GM18867 (cell line): ENCODE data around the gene SUN1.
A peak's percentile ranks its signal among the peaks of the same experiment; 100 is the strongest.
"Not testable (repeated sequence)": the region's sequence is repeated elsewhere in the genome, so short reads cannot be mapped to it uniquely, and the experiment has no call there.

ENCODE experiments used
- ATAC-seq: cut with Tn5 transposase; IDR thresholded peaks from one replicate; pipeline ENCODE4 v1.9.1; 2021; ENCODE audit warnings: mild to moderate bottlenecking, moderate library complexity; ENCODE audit not compliant: unreplicated experiment

The SUN1 gene

GRCh38 chr7:917255-918117 is 85.2 kb downstream of the SUN1 start:
- no peak for ATAC-seq

DNA sequence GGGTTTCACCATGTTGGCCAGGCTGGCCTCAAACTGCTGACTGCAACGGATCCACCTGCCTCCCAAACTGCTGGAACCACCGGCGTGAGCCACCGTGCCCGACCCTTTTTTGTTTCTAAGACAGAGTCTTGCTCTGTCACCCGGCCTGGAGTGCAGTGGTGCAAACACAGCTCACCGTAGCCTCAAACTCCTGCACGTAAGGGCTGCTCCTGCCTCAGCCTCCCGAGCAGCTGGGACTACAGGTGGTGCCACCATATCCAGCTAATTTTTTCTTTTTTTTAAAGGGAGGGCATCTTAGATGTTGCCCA is 85.8 kb downstream of the SUN1 start:
- no peak for ATAC-seq

- no peak for ATAC-seq
These were observed 86.3 kb downstream of the SUN1 start for GRCh38 chr7:918441-919113.

DNA sequence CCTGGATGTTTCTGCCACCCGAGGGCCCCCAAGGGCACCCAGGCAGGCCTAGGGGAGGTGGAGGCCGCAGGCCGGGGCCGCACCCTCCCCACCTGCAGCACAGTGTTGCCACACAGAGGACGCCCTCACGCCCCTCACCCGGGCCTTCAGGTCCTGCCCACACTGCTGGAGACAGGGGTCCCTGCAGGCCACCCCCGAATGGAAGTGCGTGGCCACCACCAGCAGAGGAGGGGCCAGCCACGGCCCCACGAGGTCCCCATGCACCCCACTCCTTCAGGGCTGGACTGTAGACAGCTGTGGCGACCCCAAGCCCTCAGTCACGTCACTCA is 86.8 kb downstream of the SUN1 start:
- ATAC-seq = no peak

DNA sequence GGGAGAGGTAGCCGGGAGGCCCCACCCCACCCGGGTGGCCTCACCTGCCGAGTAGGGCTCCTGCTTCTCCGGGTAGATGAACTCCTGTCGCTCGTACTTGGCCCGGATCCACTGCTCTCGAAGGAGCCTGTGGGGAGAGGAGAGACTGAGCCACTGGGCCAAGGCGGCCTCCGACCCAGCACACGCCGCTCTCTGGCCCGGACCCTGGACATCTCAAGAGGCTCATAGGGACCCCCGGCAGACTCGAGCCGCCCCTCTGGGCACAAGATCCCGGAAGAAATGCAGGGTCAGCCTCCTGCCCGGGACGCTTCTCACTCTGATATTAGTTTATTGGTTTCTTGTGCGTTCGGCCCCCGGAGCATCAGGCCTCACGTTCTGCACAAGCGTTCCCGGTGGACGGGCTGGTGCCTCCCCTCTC is 87.7 kb downstream of the SUN1 start:
- no peak for ATAC-seq

GRCh38 chr7:920351-921070 is 88.2 kb downstream of the SUN1 start:
- ATAC-seq = no peak

DNA sequence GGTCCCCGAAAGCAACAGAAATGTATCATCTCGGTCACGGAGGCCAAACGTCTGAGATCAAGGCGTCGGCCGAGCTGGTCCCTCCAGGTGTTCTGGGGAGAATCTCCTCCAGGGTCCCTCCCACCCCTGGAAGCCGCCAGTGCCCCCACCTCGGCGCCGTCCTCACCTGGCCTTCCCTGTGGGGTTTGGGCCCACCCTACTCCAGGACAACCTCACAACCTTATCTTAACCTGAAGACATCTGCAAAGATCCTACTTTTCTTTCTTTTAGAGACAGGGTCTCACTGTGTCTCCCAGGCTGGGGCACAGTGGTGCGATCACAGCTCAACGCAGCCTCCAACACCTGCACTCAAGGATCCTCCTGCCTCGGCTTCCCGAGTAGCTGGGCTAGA is 88.8 kb downstream of the SUN1 start:
- ATAC-seq = no peak

- ATAC-seq = no peak
These were observed 89.5 kb downstream of the SUN1 start for GRCh38 chr7:921581-922333.

DNA sequence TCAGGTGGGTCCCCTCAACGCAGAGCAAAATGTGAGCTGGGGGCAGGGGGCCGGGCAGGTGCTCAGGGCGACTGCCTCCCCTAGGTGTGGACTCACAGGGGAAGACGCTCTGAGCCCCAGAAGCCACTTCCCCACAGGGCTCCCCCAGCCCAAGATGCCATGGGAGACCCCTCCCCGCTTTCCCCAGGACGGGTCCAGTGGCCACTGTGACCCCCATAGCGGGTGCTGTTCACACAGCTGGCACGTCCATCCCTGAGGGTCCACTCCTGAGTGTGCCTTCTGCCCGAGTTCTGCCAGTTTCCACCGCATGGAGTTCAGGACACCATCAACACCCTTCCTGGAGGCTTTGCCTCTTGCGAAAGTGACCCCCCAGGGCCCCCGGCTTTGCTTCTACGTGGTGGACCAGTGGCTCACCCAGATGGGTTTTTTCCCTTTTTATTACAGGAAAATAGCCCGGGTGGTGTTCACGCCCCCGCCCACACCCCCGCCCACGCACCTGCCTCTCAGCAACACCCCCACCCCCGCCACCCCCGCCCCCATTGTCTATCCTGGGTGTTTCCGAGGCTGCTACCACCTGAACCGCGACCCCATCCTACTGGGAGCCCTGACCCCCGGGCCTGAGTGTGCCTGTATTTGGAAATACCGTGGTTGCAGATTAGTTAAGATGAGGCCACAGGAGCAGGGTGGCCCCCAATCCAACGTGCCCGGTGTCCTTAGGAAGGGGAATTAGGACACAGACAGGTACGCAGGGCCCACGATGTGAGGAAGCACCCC is 90.2 kb downstream of the SUN1 start:
- ATAC-seq = peak; percentile 0

GRCh38 chr7:923108-924041 is 91.1 kb downstream of the SUN1 start:
- ATAC-seq = peak; percentile 68

GRCh38 chr7:924042-924441 is 91.8 kb downstream of the SUN1 start:
- ATAC-seq = not testable (repeated sequence)
